GM18526 (cell line): ENCODE measurements around the gene RAB33B.

Experiments used
- POLR2A ChIP-seq: IDR thresholded peaks from 3 replicates; pipeline ENCODE4 v1.6.1; 2011; ENCODE audit not compliant: insufficient read length; ENCODE audit errors: extremely low read depth

The RAB33B gene

DNA sequence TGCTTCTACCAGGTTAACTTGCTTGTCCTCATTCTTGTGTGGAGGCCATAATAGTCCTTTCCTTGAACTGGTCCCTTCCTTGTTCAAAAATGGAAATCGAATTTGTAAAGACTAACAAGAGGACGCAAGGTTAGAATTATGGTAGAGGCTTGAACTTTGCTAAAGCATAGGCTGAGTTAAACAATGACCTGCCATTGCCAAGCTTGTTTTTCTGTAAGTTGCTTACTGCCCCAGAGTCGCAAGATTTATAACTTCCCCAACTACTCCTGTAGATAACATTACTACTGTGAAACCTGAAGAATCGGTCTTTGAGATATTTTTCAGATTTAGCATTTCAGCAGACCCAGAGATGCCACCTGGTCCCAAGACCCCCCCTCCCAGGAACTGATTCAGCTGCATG, 45.3 kb downstream of the RAB33B start:
- no peak for TF ChIP-seq POLR2A

DNA sequence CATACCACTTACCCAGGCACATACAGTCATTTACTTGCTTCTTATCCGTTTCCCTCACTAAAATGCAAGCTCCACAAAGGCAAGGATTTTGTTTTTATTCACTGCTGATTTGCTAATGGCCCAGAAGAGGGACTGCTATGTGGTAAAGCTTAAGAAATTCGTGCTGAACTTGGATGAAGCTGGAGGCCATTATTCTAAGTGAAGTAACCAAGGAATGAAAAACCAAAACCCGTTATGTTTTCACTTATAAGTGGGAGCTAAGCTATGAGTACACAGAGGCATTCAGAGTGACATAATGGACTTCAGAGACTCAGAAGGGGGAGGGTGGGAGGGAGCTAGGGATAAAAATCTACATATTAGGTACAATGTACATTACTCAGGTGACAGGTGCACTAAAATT, 47.2 kb downstream of the RAB33B start:
- TF ChIP-seq POLR2A = no peak

DNA sequence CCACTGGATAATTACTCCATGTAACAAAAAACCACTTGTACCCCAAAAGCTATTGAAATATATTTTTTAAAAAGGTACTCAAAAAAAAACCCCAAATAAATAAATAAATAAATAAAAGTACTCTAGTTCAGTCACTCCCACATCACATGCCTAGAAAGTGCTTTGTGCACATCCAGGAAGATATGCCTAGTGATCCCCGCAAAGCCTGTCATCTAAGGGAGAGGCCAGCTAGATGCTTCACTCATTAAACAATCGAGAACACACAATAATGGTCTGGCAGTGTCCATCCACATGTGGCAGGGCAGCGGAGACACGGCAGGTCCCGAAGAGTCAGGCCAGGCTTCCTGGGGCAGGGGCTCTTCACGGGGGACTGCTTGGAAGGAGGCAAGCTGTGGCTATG, 47.6 kb downstream of the RAB33B start:
- TF ChIP-seq POLR2A = no peak

DNA sequence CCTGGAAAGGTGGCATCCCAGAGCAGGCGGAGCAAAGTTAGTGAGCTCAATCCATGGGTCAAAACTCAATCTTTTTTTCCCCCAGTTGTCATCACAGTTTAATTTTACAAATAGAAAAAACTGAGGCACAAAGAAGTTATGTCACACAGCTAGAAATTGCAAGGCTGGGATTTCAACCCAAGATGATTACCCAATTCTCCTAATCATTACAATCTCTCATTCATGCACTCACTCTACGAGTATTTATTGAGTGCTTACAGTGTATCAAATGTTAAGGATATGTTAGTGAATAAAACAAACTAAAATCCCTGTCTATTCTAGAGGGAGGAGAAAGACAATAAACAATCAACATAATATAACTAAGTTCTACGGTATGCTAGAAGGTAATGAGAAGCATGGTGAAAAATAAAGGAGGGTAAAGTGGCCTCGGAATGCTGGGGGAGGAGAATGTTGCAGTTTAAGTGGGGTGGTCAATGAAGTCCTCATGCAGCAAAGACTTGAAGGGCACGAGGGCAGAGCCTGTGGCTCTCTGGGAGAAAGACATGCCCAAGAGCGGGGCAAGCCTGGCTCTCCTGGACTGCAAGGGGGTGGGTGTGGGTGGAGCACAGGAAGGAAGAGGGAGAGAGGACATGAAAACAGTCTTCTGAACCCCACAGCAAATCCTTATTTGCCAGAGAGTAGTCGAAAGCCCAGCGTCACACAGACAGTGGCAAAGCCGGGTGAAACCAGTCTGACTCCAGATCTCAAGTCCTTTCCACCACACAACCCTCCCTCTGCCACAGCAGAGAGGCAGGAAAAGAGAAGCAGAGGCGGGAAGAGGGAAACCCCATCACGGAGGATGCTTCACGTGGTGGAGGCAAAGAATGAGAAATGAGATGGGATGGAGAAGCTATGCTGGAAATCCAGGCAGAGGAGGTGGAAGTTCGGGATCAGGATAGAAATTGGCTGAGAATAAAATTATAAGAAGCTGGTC, 48.3 kb downstream of the RAB33B start:
- TF ChIP-seq POLR2A = no peak

DNA sequence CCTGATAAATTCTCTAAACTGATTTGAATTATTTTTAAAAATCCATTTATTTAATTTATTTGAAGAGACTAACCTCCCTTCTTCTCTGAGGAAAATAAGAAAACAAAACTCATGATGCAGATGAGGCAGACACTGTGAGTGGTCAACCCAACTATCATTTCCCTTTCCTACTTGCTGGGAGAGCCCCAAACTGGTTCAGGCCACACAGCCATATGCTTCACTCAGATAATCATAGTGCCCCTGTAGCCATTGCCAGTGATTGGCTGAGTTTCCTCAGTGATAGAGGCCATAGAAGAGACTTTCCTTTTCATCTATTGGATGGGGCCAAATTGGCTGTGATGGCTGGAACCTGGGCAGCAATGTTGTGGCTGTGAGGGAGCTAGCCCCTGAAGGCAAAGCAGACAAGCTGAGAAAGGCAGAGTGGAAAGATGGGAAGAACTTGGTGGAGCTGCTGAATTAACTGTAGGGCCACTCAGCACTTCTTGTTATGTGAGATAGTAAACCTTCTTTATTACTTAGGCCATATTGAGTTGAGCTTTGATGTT, 49.8 kb downstream of the RAB33B start:
- no peak for TF ChIP-seq POLR2A

DNA sequence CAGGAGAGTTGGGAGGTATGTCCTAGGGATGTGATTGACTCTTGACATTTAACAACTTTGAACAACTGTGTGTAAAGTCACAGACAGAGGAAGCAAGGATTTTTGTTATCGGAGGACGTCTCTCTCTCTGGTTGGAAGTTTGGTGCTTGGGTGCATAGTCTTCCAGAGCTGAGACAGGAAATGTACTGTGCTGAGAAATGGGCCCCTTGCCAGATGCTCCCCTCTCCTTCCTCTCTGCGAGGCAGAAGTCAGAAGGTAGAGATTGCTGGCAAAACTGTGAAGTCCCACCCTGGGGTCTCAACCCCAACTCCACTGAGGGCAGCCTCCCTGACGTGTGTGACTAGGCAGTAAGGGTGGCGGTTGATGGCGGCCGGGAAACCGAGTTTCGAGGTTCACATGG, 52.9 kb downstream of the RAB33B start:
- no peak for TF ChIP-seq POLR2A

DNA sequence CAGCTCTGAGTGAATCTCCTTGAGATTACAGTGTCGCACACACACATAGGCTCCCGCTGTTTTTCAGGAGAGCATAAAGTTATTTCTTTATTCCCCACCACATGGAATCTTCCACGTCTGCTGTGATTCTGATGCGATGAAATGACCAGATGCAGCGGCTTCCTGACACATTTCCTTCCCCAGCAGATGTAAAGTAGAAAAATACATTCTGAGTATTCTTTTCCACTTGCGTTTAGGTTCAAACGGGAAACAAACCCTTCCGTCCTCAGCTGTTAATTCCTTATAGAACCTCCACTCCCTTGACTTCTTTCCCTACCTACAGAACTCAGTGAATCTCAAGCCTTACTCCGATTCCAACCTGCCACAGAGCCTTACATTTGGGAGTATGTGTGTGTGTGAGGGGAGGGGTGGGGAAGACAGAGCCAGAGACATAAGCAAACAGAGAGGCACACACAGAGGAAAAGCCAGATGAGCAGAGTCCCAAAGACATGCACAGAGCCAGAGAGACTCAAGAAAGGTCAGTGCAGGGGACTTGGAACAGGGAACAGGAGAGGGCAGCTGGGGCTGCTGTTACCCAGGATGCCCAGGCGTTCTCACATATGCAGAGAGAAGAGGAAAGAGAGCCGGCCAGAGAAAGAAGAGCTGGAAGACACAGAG, 54.8 kb downstream of the RAB33B start:
- no peak for TF ChIP-seq POLR2A

DNA sequence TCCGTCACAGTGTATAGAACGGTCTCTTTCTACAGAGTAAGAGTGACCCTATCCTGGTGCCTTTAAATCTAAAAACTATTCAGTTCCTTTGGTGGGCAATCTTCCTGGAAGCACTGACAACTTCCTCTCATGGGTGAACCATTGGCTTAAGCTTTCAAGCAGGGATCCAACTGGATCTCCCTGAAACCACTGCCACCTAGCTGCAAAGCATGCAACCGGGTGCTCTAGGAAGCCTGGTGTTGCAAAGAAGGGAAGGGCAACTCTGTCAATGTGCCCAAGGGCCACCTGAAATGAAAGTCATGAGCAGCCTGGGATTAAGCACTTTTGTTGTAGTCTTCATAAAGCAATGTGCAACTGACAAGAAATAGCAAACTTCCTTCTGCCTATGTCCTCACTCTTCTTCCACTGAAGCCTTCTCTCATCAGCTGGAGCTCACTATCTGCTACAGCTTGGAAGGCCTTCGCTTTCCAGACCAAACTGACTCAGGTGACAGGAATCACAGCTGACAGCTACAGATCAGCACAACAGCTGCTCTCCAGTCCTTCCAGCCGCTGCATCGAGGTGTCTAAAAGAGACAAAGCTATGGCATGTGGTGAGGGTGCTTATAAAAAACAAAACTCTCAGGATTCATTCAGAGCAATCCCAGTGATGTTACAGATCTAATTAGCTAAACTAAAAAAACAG, 55.9 kb downstream of the RAB33B start:
- TF ChIP-seq POLR2A = no peak

DNA sequence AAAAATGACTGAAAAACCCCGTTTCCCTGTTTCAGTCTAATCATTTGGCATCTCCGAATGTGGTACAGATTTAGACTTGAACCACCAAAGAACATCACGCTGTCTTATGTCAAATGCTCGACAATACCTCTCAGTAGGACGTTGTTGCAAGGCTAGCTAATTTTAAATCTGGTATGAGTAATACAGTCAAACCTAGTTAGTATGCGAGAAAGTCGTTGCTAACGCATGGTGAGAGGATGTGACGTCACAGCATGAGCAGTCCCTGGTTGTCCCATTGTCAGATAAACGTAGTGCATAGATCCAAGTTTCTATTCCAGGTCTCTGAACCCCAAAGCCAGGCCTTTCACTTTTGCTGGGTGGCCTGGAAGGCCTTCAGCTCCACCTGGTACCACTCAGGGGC, 57.4 kb downstream of the RAB33B start:
- TF ChIP-seq POLR2A = no peak

DNA sequence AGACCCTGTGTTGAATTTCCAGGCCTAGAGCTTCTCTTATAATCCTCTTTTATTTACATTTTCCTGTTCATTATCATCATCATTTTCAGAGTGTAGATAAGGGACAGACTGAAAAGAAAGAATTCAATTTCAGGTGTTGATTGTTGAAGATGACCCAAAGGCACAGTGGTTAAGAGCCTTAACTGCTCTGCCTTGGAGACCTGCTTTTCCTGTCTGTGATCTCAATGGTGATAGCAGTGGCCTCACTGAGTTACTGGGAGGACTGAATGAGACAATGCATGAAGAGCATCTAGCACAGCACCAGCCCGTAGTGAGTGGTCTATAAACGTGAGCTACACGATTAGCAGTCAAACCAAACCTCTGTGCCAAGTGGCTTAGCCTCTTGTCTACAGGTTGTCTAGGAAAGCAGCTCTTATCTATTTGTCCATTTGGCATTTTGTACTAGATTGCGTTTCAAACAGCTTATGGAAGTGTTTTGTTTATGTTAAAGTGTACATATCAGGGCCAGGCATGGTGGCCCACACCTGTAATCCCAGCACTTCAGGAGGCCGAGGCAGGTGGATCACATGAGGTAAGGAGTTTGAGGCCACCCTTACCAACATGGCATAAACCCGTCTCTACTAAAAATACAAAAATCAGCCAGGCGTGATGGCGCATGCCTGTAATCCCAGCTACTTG, 60.6 kb downstream of the RAB33B start:
- TF ChIP-seq POLR2A = no peak

DNA sequence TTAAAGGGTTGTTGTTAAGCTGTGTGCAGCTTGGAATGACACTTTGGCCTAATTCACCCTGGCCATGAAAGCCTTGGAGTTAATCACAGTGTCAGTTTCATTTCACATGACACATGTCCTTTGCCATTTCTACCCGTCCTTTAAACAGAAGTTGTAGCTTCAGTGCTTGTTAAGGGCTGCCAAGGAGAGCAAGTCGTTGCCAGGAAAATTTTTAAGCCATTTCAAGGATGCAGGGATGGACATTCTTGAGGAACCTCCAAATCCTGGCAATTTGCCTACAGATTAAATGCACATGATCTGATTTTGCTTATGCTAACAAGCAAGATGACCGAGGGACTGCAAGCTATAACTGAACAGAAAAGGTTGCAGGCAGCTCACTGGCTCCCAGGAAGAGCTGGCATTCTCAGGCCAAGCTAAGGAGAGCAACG, 61.6 kb downstream of the RAB33B start:
- TF ChIP-seq POLR2A = no peak

DNA sequence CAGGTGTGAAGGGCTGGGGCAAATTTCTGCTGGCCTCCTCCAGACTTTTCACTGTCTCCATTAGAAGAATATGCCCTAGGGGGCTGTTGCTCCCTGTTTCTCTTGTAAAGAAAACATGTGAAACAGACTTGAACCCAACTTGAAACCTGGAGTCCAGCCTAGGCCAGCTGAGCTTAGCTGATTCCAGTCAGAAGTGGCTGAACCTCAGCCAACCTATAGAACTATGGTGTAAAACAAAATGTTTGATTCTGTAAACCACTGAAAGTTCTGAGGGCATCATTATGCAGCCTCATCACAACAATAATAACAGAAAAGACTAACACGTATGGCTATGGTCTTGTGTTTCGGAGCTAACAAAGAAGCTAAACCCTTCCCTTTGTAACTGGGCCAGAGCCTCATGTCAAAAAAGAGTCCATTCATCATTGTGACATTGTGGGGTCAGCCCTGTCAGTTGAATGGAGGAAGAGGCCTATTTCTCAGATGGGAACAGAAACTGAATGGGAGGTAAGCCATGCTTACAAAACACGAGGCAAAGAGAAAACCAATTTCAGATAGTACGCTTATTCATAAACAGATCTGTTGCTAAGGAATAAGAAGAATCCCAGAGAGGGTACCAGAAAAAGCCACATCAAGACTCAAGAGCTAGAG, 68.0 kb downstream of the RAB33B start:
- TF ChIP-seq POLR2A = no peak

DNA sequence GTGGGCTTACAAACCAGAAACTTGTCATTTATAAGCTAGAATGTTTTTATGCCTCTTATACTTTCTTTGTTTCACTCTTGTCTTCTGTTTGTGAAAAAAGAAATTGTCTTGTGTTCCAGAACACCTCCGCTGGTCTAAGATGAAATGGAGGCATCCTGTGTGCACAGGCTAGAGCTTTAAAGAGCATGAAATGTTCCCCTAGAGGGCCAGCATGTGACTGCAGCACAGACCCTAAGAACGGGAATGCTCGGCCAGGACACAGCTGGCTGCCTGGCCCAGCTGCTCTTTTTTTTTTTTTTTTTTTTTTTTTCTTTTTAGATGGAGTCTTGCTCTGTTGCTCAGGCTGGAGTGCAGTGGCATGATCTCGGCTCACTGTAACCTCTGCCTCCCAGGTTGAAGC, 68.5 kb downstream of the RAB33B start:
- no peak for TF ChIP-seq POLR2A

DNA sequence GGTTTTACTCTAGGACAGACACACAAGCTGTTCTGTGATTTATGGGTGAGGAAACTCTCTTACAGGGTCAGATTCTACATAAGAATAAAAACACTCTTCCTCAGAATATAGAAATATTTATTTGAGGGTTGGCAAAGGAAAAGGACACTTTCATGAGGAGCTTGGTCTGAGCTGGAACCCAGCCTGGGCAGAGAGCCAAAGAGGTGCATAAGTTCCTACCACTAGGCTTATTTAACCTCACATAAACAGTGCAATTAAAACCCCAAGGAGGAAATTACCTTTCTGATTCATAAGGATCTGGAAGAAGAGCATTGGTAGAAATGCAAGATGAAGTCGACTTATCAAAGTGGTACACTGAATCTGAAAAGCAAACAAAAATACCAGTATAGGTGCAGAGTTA, 69.2 kb downstream of the RAB33B start:
- no peak for TF ChIP-seq POLR2A
